ENCODE data around the gene CBX5. TPM values are rescaled to one million over a fixed set of nuclear protein-coding genes. Genes with fewer than 3 reads are reported as not detected.
"Not testable (repeated sequence)": the region's sequence is repeated elsewhere in the genome, so short reads cannot be mapped to it uniquely, and the experiment has no call there.

The CBX5 gene
- 100 to 1,000 TPM; 114 to 134 TPM for total RNA-seq
- 100 to 1,000 TPM; 127 to 138 TPM for polyA plus RNA-seq (ENCODE audit: insufficient read length in 2 of 2)
- long read RNA-seq, donor 1, full-length matches to known transcripts: 22 of 1,313 reads
- long read RNA-seq, donor 1, partial matches to known transcripts: 765 of 1,313 reads
- long read RNA-seq, donor 1, other reads (novel, unspliced or antisense): 526 of 1,313 reads
- long read RNA-seq, donor 2, full-length matches to known transcripts: 12 of 18 reads
- long read RNA-seq, donor 2, partial matches to known transcripts: 6 of 18 reads
- long read RNA-seq, donor 2, other reads (novel, unspliced or antisense): 0 of 18 reads
- long read RNA-seq, donor 3, full-length matches to known transcripts: 9 of 965 reads
- long read RNA-seq, donor 3, partial matches to known transcripts: 597 of 965 reads
- long read RNA-seq, donor 3, other reads (novel, unspliced or antisense): 359 of 965 reads
- long read RNA-seq, donor 4, full-length matches to known transcripts: 16 of 5,657 reads
- long read RNA-seq, donor 4, partial matches to known transcripts: 4,428 of 5,657 reads
- long read RNA-seq, donor 4, other reads (novel, unspliced or antisense): 1,213 of 5,657 reads

DNA sequence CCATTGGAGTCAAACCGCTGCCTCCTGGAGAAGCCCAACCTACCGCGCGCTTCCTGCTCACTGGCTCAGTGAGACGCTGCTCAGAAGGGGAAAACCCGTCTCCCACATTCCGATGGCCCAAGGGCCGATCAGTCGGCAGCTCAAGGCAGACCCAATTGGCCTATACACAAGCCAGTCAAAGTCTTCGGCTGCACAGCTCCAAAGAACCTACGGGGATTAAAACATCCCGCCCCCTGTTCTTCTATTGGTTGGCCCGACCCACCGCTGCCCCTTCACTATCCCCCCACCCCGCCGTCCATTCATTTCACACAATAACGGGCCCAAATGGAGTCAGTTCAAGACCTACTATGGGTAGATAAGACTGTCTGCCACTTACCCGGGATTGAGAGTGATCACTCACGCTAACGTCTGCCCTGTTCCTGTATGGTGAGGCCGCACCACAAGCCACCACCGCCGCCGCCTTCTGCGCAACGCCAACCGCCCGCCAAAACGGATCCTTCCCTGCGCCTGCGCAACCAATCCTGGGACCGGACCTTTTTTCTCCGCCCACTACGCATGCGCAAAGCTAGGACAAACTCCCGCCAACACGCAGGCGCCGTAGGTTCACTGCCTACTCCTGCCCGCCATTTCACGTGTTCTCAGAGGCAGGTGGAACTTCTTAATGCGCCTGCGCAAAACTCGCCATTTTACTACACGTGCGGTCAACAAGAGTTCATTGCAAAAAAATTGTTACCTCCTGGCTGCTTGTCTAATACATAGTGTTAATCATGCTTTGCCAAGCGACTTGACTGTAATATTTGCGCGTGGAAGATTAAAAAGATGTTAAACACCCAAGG, at the start of gene CBX5:
Gene CBX5, minus strand, starts transcription at position 491 of the 836 bp plus-strand sequence. CDS start 22,472 bp downstream, outside the sequence.
- H3K4me3 ChIP-seq (ENCODE audit: low read depth, low read length): peak within 1 kb of the TSS; percentile 99
- H3K9me3 ChIP-seq (ENCODE audit: control insufficient read depth, insufficient read depth, low read length): no peaks in the 10 kb centered on the region
- DNase-seq (ENCODE audit: low read depth in 4 of 6, low spot score in 6 of 6): peak; percentile 99 to 100 (median 100)
- whole genome bisulfite sequencing (ENCODE audit: insufficient coverage): under 1% methylated on average over 47 of the region's 49 CpGs
- no peaks in the 10 kb centered on the region for H3K27me3 ChIP-seq (ENCODE audit: control insufficient read depth, insufficient read depth, low read length)
- H3K27ac ChIP-seq (ENCODE audit: low read depth, low read length): peak within 1 kb of the TSS; percentile 99
- H3K4me1 ChIP-seq (ENCODE audit: control insufficient read depth, insufficient read depth, low read length): peaks cover 24% of the 10 kb centered on the region
- H3K36me3 ChIP-seq (ENCODE audit: control insufficient read depth, insufficient read depth, low read length): peaks cover 10% of the 10 kb centered on the region

DNA sequence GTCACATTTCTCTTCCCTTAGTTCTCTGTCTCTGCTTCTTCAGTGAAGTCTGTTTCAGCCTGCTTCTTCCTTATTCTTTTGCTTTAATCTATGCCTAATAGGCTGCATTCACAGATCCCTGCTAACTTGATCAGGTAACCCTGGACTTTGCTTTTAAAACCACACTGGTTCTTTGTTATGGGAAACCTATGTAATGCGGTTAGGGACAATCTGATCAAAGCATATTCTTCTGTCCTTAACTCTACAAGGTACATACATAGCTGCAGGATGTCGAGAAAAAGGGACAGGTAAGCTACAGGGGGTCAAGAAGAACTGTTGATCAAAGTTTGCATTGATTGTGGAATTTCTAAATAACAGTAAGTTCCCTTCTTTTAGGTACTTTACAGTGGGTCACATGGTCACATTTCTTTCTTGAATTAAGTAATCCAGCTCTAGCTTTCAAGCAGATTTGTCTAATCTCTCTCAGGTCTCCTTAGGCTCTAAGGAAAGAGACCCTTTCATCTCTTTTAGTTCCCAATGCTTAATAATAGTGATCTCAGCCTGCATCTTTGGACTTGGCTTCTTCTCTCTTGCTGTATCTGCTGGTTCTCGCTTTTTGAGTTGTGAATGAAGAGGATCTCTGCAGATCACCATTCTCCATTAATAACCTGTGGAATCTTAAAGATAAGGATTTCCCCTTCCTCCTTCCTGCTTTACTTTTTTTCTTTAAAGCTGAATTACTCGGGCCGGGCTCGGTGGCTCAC, 48.8 kb upstream of the CBX5 start:
- H3K27ac ChIP-seq (ENCODE audit: low read depth, low read length): no peak overlapping the region
- H3K9me3 ChIP-seq (ENCODE audit: control insufficient read depth, insufficient read depth, low read length): no peaks in the 10 kb centered on the region
- no peak for DNase-seq (ENCODE audit: low read depth in 4 of 6, low spot score in 6 of 6)
- no peak overlapping the region for H3K4me3 ChIP-seq (ENCODE audit: low read depth, low read length)
- WGBS (ENCODE audit: insufficient coverage): 90% methylated on average over 3 of the region's 6 CpGs
- H3K4me1 ChIP-seq (ENCODE audit: control insufficient read depth, insufficient read depth, low read length): peaks cover 33% of the 10 kb centered on the region
- H3K27me3 ChIP-seq (ENCODE audit: control insufficient read depth, insufficient read depth, low read length): no peaks in the 10 kb centered on the region
- peaks cover 9% of the 10 kb centered on the region for H3K36me3 ChIP-seq (ENCODE audit: control insufficient read depth, insufficient read depth, low read length)

DNA sequence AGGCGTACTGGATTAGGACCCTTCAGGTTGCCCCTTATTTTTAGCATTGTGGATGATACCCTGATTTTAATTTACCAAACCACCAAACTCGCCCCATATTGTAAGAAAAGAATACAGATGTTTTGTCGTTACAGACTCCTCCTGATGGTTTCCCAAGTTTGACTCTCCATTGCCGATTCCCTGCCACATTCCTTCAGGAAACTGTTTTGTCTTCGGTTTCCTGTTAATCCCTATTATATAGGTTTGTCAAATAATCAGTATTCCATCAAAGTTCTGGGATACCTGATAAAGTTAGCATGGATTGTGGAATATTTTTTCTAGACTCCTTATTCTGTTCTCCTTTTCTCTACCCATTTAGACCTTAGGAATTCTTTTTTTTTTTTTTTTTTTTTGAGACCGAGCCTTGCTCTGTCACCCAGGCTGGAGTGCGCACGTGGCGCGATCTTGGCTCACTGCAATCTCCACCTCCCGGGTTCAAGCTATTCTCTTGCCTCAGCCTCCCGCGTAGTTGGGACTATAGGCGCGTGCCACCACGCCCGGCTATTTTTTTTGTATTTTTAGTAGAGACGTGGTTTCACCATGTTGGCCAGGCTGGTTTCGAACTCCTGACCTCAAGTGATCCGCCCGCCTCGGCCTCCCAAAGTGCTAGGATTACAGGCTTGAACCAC, 45.7 kb upstream of the CBX5 start:
- peak overlapping the region; percentile 99 for H3K4me3 ChIP-seq (ENCODE audit: low read depth, low read length)
- H3K36me3 ChIP-seq (ENCODE audit: control insufficient read depth, insufficient read depth, low read length); H3K27me3 ChIP-seq (ENCODE audit: control insufficient read depth, insufficient read depth, low read length); H3K9me3 ChIP-seq (ENCODE audit: control insufficient read depth, insufficient read depth, low read length); DNase-seq (ENCODE audit: low read depth in 4 of 6, low spot score in 6 of 6): not testable (repeated sequence)
- H3K27ac ChIP-seq (ENCODE audit: low read depth, low read length): peak overlapping the region; percentile 98
- peaks cover 26% of the 10 kb centered on the region for H3K4me1 ChIP-seq (ENCODE audit: control insufficient read depth, insufficient read depth, low read length)
- WGBS (ENCODE audit: insufficient coverage): 80% methylated on average over 3 of the region's 22 CpGs

DNA sequence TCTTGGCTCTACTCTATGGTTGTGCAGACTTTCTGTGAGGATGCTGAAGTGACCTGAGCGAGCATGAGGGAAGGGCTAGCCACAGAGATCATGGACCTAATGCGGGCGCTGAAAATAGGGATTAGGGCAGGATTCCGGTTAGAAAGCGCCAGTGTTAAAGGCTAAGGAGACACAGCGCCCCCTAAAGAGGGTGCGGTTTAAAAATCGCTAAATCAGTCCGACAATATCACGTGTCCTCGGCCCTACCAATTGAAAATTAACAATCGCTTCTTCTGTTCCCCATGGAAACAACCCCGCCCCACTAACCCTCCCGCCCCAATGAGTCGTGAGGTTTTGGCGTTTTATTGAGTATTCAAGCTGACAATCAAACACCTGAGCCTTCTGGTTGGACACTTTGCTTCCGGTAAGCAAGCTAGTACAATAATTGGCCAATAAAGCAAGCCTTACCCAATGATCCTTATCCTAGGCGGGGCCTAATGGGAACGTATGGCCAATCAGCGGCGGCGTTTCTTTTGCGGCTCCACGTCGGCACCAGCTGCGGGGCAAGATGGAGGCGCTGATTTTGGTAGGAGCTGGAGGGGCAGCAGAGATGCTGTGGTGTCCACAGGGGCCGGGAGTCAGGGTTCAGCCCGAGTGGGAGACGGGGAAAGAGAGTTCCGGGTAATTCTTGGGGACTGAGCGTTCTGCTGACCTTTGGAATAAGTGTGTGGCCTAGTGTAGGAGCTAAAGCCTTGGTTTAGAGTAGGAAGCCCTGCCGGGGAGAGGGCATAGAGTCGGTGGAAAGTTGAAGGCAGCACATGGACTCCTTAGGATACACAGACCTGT, 44.9 kb upstream of the CBX5 start, which contains the start of gene COPZ1:
Gene COPZ1, plus strand, starts transcription at position 515 of the 825 bp plus-strand sequence. Its CDS starts 33 bp downstream, at position 548.
- peak; percentile 96 to 100 (median 98) for DNase-seq (ENCODE audit: low read depth in 4 of 6, low spot score in 6 of 6)
- peaks cover 2% of the 10 kb centered on the region for H3K36me3 ChIP-seq (ENCODE audit: control insufficient read depth, insufficient read depth, low read length)
- H3K9me3 ChIP-seq (ENCODE audit: control insufficient read depth, insufficient read depth, low read length): no peaks in the 10 kb centered on the region
- H3K27me3 ChIP-seq (ENCODE audit: control insufficient read depth, insufficient read depth, low read length): no peaks in the 10 kb centered on the region
- peaks cover 20% of the 10 kb centered on the region for H3K4me1 ChIP-seq (ENCODE audit: control insufficient read depth, insufficient read depth, low read length)
- H3K4me3 ChIP-seq (ENCODE audit: low read depth, low read length): peak within 1 kb of the TSS; percentile 99
- 1% methylated on average over 23 of the region's 34 CpGs for WGBS (ENCODE audit: insufficient coverage)
- H3K27ac ChIP-seq (ENCODE audit: low read depth, low read length): peak within 1 kb of the TSS; percentile 98

- Histone ChIP-seq H3K9me3 (ENCODE audit: control insufficient read depth, insufficient read depth, low read length) (no peaks in the 10 kb centered on the region), H3K36me3 (ENCODE audit: control insufficient read depth, insufficient read depth, low read length) (no peaks in the 10 kb centered on the region), H3K4me3 (ENCODE audit: low read depth, low read length) (no peak overlapping the region), H3K27ac (ENCODE audit: low read depth, low read length) (no peak overlapping the region), H3K4me1 (ENCODE audit: control insufficient read depth, insufficient read depth, low read length) (peaks cover 13% of the 10 kb centered on the region), H3K27me3 (ENCODE audit: control insufficient read depth, insufficient read depth, low read length) (no peaks in the 10 kb centered on the region)
- WGBS (ENCODE audit: insufficient coverage): 95% methylated on average over 3 of the region's 5 CpGs
- no peak for DNase-seq (ENCODE audit: low read depth in 4 of 6, low spot score in 6 of 6)
These were observed 41.4 kb upstream of the CBX5 start for GRCh38 chr12:54321363-54321762.

DNA sequence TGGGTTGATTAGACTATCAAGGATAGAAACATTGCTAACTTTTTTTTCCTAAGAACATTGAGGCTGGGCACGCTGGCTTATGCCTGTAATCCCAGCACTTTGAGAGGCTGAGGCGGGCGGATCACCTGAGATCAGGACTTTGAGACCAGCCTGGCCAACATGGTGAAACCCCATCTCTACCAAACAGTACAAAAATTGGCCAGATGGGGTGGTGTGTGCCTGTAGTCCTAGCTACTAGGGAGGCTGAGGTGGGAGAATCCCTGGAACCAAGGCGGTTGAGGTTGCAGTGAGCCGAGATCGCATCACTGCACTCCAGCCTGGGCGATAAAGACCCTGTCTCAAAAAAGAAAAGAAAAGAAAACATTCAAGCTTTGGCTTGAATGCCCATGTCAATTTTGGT, 32.4 kb upstream of the CBX5 start:
- H3K36me3 ChIP-seq (ENCODE audit: control insufficient read depth, insufficient read depth, low read length); H3K9me3 ChIP-seq (ENCODE audit: control insufficient read depth, insufficient read depth, low read length); H3K27ac ChIP-seq (ENCODE audit: low read depth, low read length); H3K4me1 ChIP-seq (ENCODE audit: control insufficient read depth, insufficient read depth, low read length); H3K27me3 ChIP-seq (ENCODE audit: control insufficient read depth, insufficient read depth, low read length); DNase-seq (ENCODE audit: low read depth in 4 of 6, low spot score in 6 of 6); H3K4me3 ChIP-seq (ENCODE audit: low read depth, low read length): not testable (repeated sequence)
- 95% methylated on average over 6 of the region's 7 CpGs for WGBS (ENCODE audit: insufficient coverage)

DNA sequence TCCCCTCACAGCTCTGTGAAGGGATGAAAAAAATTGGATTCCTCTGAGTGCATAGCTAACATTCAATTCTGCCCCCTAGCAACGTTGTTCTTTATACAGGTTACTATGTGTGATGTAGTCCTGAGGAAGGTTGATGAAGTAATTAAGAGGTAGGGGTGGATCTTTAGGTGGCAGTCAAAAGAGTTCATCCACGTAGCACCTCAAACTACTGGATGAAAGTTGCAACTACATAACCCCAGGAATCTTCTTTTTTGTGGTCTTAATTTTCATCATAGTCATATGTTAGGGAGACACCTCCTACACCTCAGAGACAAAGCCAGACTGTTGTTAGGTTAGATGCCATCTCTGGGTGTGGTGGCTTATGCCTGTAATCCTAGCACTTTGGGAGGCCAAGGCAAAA, 31.1 kb upstream of the CBX5 start:
- Histone ChIP-seq H3K4me1 (ENCODE audit: control insufficient read depth, insufficient read depth, low read length) (no peaks in the 10 kb centered on the region), H3K9me3 (ENCODE audit: control insufficient read depth, insufficient read depth, low read length) (no peaks in the 10 kb centered on the region), H3K4me3 (ENCODE audit: low read depth, low read length) (no peak overlapping the region), H3K36me3 (ENCODE audit: control insufficient read depth, insufficient read depth, low read length) (no peaks in the 10 kb centered on the region), H3K27me3 (ENCODE audit: control insufficient read depth, insufficient read depth, low read length) (no peaks in the 10 kb centered on the region), H3K27ac (ENCODE audit: low read depth, low read length) (no peak overlapping the region)
- WGBS (ENCODE audit: insufficient coverage): no CpG with 5 or more reads among the region's 2 CpGs
- DNase-seq (ENCODE audit: low read depth in 4 of 6, low spot score in 6 of 6): no peak

DNA sequence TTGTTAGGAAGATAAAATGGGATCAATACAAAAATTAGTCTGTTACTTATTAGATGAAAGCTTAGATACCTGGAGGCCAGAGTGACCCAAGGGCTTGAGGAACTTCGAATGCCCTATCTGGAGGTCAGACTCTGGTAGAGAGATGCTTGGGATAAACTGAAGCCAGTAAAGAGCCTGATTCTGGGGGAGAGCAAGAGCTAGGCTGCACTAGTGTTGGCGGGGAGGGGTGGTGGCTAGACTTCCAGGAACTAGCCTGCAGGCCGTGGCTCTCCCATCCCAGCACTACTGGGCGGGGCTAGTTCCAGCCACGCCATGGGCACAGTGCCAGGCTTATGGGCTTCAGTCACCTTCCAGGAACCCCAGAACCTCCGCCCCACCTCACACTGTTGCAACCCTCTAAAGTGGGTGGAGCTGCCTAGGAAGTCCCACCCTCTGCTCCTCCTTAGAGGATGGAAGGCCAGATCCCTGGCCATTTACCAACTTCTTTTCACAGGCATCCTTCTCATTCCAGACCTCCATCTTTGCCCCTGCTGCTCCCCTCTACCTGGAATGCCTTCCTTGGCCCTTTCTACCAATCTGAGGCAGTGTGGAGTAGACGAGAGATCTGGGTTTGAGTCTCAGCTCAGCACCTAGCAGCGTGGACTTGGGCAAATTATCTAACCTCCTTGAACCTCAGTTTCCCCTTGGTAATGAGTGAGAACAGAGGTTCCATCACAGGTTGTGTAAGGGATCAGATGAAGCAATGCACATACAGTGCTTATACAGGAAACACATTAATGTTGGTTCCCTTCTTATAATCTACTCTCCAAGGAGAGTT, 27.2 kb upstream of the CBX5 start:
- H3K4me1 ChIP-seq (ENCODE audit: control insufficient read depth, insufficient read depth, low read length): no peaks in the 10 kb centered on the region
- no peaks in the 10 kb centered on the region for H3K27me3 ChIP-seq (ENCODE audit: control insufficient read depth, insufficient read depth, low read length)
- no peak overlapping the region for H3K4me3 ChIP-seq (ENCODE audit: low read depth, low read length)
- no peaks in the 10 kb centered on the region for H3K36me3 ChIP-seq (ENCODE audit: control insufficient read depth, insufficient read depth, low read length)
- no peaks in the 10 kb centered on the region for H3K9me3 ChIP-seq (ENCODE audit: control insufficient read depth, insufficient read depth, low read length)
- no peak for DNase-seq (ENCODE audit: low read depth in 4 of 6, low spot score in 6 of 6)
- WGBS (ENCODE audit: insufficient coverage): 74% methylated on average over 6 of the region's 8 CpGs
- no peak overlapping the region for H3K27ac ChIP-seq (ENCODE audit: low read depth, low read length)

All from spinal cord (tissue), 10 donors.